Psoas muscle (tissue), 8 donors: ENCODE measurements around the gene HS3ST4. TPM values are rescaled to one million over a fixed set of nuclear protein-coding genes. Genes with fewer than 3 reads are reported as not detected.

ENCODE experiments used
- ATAC-seq, 4 donors: fragments of 200-7000 bp; cut with Tn5 transposase; one replicate each; pipeline ENCODE4 v1.9.1; 2020; ENCODE audit warnings: moderate library complexity in 3 of 4, mild to moderate bottlenecking in 2 of 4
- DNase-seq, 2 donors: peaks; one replicate each; pipeline ENCODE4 v3.0.0-alpha.2; 2020
- H3K27ac ChIP-seq: fragments of 200-600 bp; one replicate; pipeline ENCODE4 v1.8.0; 2022
- H3K27me3 ChIP-seq, 3 donors: fragments of 200-600 bp in 1 of 3; one replicate each; pipeline versions ENCODE4 v1.6.1 to v1.8.0; 2013 to 2022; ENCODE audit warnings: low read length in 2 of 3, mild to moderate bottlenecking in 2 of 3, moderate library complexity in 1 of 3; ENCODE audit not compliant: insufficient read depth in 3 of 3
- H3K36me3 ChIP-seq, 2 donors: fragments of 200-600 bp in 1 of 2; one replicate each; pipeline versions ENCODE4 v1.6.1 to v1.8.0; 2013 to 2022; ENCODE audit warnings: low read depth in 1 of 2, mild to moderate bottlenecking in 1 of 2, moderate library complexity in 1 of 2; ENCODE audit not compliant: insufficient read depth in 1 of 2
- H3K4me1 ChIP-seq: fragments of 200-600 bp; one replicate; pipeline ENCODE4 v1.8.0; 2022
- H3K4me3 ChIP-seq: fragments of 200-600 bp; one replicate; pipeline ENCODE4 v1.8.0; 2022; ENCODE audit warnings: mild to moderate bottlenecking
- H3K9me3 ChIP-seq: fragments of 200-600 bp; one replicate; pipeline ENCODE4 v1.8.0; 2022
- WGBS, 3 donors: extraction: QIAGEN DNeasy Blood & Tissue Kit; methylation state at CpG; one replicate each; pipeline versions ENCODE4 v1.1.6 to v1.1.7; 2013; 5-methylcytosine and 5-hydroxymethylcytosine counted together
- intact Hi-C, 2 donors: fragments of 100-400 bp; cut with DNase I; formaldehyde crosslinking; loops; one replicate each; pipeline versions ENCODE4 v1.11.0 to v1.14.2; 2022
- polyA plus RNA-seq, 3 donors: library from polyadenylated mRNA; stranded (reverse); fragments of 200-250 nt; gene quantifications; one replicate each; pipeline ENCODE4 v1.2.3, GENCODE V29; 2013
- total RNA-seq, 4 donors: library from RNA; stranded (reverse); fragmentation: NEBNext Ultra II Directional in 2 of 4; extraction: Animal tissue kit (Norgen Biotek cat#: 25700) in 2 of 4; gene quantifications; one replicate each; pipeline versions ENCODE4 v1.2.1 to v1.2.4, GENCODE V29; 2021 to 2023
- TF ChIP-seq, protein P1 (sequence below): fragments of 200-600 bp; IDR thresholded peaks from one replicate; pipeline ENCODE4 v1.8.0; 2022; ENCODE audit warnings: antibody characterized with exemption
- donor health status: healthy with polysubstance abuse.
- donor health status: DM: no; HTN: no; CAD: no; lungs with moderate emphysema.
- donor health status: Bipolar disorder and iron deficiency.
- donor health status: healthy.
- donor health status: DM: yes; HTN: yes; CAD: no.
- donor health status: DM: no; HTN: no; CAD: no.
- donor health status: DM: no; HTN: no; CAD: no.
- donor health status: DM: yes; HTN: yes; CAD: no.

HS3ST4 gene
- total and polyA plus RNA-seq, 7 donors, result 0.01 TPM; not detected in 6

DNA sequence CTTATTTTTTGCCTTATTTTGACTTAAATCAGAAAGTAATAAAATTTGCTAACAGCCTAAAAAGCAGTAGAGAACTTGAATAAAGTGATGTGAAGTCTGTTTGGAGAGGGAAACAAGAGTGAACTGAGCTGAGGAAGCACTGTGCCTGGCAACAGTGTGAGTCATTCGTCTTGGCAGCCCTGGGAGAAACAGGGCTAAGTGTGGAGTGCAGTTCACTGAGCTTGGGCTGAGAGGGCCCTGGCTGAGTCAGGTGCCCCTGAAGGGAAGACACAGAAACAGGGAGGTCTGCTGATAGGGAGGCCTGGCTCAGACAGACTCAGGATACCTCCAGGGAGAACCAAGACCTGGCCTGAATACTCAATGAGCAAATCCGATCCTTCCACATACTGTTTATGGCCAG, 132.1 kb downstream of the HS3ST4 start:
- Histone ChIP-seq H3K9me3 (no peaks in the 10 kb centered on the region), H3K36me3 (no peaks in the 10 kb centered on the region), H3K4me3 (no peak overlapping the region), H3K27ac (no peak overlapping the region), H3K4me1 (no peaks in the 10 kb centered on the region), H3K27me3 (no peaks in the 10 kb centered on the region)
- intact Hi-C loops, result no loop called here
- DNase-seq, result no peak
- TF ChIP-seq, protein P1, sequence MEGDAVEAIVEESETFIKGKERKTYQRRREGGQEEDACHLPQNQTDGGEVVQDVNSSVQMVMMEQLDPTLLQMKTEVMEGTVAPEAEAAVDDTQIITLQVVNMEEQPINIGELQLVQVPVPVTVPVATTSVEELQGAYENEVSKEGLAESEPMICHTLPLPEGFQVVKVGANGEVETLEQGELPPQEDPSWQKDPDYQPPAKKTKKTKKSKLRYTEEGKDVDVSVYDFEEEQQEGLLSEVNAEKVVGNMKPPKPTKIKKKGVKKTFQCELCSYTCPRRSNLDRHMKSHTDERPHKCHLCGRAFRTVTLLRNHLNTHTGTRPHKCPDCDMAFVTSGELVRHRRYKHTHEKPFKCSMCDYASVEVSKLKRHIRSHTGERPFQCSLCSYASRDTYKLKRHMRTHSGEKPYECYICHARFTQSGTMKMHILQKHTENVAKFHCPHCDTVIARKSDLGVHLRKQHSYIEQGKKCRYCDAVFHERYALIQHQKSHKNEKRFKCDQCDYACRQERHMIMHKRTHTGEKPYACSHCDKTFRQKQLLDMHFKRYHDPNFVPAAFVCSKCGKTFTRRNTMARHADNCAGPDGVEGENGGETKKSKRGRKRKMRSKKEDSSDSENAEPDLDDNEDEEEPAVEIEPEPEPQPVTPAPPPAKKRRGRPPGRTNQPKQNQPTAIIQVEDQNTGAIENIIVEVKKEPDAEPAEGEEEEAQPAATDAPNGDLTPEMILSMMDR, result no peak
- no peak for ATAC-seq
- WGBS, 3 donors, result 66 to 74% (median 70%) methylated on average over 2 of the region's 2 CpGs

DNA sequence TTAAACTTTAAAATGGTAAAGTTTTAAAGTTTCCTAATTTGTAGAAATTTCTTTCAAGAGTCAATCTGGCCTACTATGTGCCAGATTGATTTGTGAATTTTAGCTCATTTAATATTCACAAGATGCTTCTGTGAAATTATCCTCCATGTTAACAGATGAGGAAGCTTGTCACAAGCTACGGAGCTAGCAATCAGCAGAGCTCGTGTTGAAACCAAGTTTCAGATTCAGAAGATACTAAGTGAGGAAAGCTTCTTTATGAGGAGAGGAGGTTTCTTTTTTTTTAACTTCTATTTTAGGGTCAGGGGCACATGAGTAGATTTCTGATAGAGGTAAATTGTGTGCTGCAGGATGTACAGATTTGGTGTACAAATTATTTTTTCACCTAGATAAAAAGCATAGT, 135.9 kb downstream of the HS3ST4 start:
- DNase-seq, result no peak
- H3K4me3 ChIP-seq, result no peak overlapping the region
- no peaks in the 10 kb centered on the region for H3K27me3 ChIP-seq
- H3K9me3 ChIP-seq, result no peaks in the 10 kb centered on the region
- no peak for ATAC-seq
- no peak overlapping the region for H3K27ac ChIP-seq
- intact Hi-C loops, result no loop called here
- no peaks in the 10 kb centered on the region for H3K36me3 ChIP-seq
- TF ChIP-seq, protein P1, result no peak
- WGBS, 3 donors, result 52 to 66% (median 60%) methylated on average over 2 of the region's 2 CpGs
- no peaks in the 10 kb centered on the region for H3K4me1 ChIP-seq

DNA sequence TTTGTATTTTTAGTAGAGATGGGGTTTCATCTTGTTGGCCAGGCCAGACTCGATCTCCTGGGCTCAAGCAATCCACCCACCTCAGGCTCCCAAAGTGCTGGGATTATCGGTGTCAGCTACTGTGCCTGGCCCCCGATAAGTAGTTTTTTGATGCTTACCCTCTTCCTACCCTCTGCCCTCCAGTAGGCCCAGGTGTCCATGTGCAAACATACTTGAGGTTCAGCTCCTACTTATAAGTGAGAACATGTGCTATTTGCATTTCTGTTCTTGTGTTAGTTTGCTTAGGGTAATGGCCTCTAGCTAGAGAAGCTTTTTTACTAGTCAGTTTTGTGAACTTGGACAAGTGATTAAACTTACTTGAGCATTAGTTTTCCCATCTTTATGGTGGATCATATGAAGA, 136.8 kb downstream of the HS3ST4 start:
- 88 to 93% (median 88%) methylated on average over 3 of the region's 3 CpGs for WGBS, 3 donors
- ATAC-seq, result no peak
- H3K4me3 ChIP-seq, result no peak overlapping the region
- intact Hi-C loops, result no loop called here
- TF ChIP-seq, protein P1, result no peak
- H3K4me1 ChIP-seq, result no peaks in the 10 kb centered on the region
- H3K27me3 ChIP-seq, result no peaks in the 10 kb centered on the region
- H3K9me3 ChIP-seq, result no peaks in the 10 kb centered on the region
- no peaks in the 10 kb centered on the region for H3K36me3 ChIP-seq
- no peak overlapping the region for H3K27ac ChIP-seq
- no peak for DNase-seq

DNA sequence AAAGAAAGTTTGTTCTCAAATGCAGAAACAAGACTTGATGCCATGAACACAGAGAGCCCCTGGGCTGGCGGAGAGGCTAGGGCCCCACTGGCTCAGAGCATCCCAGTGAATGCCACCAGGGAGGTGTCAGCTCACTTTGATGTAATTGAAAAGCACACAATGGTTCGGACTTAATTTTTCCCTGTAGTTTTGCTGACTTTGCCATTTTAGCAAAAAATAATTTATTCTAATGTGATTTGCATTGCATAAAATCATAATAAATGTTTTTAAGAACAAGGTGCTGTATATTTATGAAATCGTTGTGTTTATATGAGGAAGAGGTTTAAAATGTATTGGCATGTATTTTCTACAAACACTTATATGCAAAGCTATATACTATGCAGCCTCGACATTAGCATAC, 140.5 kb downstream of the HS3ST4 start:
- no peaks in the 10 kb centered on the region for H3K36me3 ChIP-seq
- H3K4me3 ChIP-seq, result no peak overlapping the region
- H3K27ac ChIP-seq, result no peak overlapping the region
- H3K9me3 ChIP-seq, result no peaks in the 10 kb centered on the region
- no peaks in the 10 kb centered on the region for H3K4me1 ChIP-seq
- TF ChIP-seq, protein P1, result no peak
- ATAC-seq (no peak), DNase-seq (no peak)
- intact Hi-C loops, result loop anchor here in 1 of 2 donors (10.0 kb wide), 1 partner anchor 1273 kb away; no protein-coding TSS in a partner anchor
- WGBS, 3 donors, result 82 to 84% (median 83%) methylated on average over 4 of the region's 4 CpGs
- H3K27me3 ChIP-seq, result no peaks in the 10 kb centered on the region

DNA sequence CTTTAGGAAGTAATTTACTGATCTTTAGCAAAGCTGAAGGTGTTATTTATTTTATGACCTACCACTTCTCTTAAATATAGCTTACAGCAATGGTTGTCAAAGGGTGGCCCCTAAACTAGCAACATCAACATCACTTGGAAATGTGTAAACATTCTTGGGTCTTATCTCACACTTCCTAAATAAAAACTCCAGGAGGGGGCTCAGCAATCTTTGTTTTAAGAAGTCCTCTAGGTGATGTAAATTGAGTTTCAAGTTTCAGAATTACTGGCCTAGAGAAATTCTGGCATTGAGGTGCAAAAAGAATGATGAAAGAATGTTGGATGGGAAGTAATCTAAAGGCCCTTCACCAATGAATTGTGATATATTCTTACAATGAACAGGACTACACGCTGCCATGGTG, 142.3 kb downstream of the HS3ST4 start:
- ATAC-seq, result no peak
- WGBS, 3 donors, result 69 to 83% (median 81%) methylated on average over 1 of the region's 1 CpG
- intact Hi-C loops, result loop anchor here in 1 of 2 donors (10.0 kb wide), 1 partner anchor 1271 kb away; no protein-coding TSS in a partner anchor
- Histone ChIP-seq H3K4me3 (no peak overlapping the region), H3K9me3 (no peaks in the 10 kb centered on the region), H3K36me3 (no peaks in the 10 kb centered on the region), H3K4me1 (no peaks in the 10 kb centered on the region), H3K27ac (no peak overlapping the region), H3K27me3 (peaks cover 0 to 3% (median 0%) of the 10 kb centered on the region in 3 donors)
- TF ChIP-seq, protein P1, result no peak
- DNase-seq, result no peak
